Activated T-helper 9 cell treated with anti-CD3 and anti-CD28 coated beads, Interleukin-2, amount 50 U/mL, for 16 hours (primary cell): ENCODE measurements around the gene ZAP70.

Experiments used
- DNase-seq: peaks from one replicate; pipeline ENCODE4 v3.0.0-alpha.2; 2020; ENCODE audit warnings: low read depth

ZAP70 gene

DNA sequence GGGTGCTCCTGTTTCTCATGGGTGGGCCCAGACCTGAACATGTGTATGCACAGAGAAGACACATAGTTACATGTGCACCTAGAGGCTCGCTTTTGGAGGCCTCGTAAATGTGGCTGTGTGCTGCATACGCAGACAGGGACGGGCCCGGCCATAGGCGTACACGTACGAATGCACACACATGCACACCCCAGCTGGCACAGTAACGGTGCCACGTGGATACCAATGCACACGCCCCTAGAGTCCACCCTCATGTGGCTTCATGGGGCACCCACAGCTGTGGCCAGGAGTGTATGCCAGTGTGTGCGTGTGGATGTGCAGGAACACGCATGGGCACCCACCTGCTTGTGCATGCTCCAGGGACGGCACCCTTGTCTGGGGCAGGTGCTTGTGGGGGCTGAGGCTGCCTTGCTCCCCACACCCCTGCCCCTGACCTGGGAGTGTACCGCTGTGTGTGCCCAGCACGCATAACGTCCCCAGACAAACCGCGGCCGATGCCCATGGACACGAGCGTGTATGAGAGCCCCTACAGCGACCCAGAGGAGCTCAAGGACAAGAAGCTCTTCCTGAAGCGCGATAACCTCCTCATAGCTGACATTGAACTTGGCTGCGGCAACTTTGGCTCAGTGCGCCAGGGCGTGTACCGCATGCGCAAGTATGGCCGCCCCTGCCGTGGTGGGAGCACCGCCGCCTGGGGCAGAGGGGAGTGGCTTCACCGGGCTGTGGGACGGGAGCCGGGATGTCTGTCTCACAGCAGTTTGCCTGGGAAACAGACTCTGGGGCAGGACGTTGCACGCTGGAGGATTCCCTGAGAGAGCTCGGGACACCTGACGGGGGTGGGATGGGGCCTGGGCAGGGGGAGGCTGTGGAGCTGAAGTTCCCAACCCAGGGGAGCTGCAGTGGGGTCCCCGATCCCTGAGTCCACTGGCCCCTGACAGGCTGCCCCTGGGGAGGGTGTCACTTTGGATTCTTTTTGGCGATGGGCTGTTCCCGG lies 21.0 kb downstream of the ZAP70 start:
- no peak for DNase-seq

DNA sequence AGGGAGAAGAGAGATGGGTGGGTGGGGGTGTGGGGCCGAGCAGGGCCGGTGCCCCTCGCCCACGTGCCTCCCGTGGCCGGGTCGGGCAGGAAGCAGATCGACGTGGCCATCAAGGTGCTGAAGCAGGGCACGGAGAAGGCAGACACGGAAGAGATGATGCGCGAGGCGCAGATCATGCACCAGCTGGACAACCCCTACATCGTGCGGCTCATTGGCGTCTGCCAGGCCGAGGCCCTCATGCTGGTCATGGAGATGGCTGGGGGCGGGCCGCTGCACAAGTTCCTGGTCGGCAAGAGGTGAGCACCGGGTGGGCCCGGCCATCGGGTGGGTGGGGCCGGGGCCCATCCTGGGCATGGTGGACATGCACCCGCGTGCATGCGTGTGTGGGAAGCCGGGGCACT lies 21.8 kb downstream of the ZAP70 start:
- no peak for DNase-seq

DNA sequence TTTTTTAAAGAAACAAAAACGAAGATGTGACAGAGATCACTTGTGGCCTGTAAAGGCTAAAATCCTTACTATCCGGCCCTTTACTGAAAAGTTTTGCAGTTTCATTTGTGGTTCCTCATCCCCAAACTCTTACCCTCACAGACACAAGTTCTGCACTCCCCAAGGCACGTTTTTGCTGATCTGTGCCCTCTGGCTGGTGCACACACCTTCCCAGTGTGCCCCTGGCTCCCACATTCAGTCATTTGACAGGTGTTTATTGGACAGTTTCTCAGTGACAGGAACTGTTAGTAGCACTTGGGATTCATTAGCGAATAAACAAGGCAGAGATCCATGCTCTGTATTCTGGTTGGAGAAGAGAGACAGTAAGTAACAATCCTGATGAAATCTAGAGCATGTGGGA lies 22.8 kb downstream of the ZAP70 start:
- no peak for DNase-seq

DNA sequence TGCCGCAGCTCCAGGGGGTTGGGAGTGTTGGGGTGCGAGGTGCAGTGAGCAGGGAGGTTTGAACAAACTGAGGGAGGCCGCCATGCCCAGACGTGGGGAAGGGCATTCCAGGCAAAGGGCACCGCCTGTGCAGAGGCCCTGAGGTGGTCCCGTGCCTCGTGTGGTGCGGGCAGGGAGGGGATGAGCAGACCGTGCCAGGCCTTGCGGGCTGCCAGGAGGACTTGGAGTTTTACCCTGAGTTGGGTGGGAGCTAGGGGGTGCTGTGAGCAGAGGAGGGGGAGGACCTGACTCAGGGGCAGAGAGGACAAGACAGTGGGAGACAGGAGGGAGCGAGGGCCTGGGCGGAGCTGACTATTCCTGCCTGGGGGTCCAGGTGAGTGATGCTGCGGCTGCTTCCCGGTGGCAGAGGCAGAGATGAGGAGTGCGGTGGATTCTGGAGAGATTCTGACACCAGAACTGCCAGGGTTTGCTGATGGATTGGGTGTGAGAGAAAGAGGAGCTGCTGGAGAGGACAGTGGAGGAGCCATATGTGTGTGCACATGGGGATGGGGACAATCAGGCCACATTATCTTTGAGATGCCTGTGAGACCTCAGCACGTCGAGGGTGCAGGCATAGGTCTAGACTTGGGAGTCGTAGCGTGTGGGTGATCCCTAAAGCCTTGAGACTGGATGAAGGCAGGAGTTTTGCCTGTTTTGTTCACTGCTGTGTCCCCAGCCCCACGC lies 23.4 kb downstream of the ZAP70 start:
- DNase-seq = no peak

DNA sequence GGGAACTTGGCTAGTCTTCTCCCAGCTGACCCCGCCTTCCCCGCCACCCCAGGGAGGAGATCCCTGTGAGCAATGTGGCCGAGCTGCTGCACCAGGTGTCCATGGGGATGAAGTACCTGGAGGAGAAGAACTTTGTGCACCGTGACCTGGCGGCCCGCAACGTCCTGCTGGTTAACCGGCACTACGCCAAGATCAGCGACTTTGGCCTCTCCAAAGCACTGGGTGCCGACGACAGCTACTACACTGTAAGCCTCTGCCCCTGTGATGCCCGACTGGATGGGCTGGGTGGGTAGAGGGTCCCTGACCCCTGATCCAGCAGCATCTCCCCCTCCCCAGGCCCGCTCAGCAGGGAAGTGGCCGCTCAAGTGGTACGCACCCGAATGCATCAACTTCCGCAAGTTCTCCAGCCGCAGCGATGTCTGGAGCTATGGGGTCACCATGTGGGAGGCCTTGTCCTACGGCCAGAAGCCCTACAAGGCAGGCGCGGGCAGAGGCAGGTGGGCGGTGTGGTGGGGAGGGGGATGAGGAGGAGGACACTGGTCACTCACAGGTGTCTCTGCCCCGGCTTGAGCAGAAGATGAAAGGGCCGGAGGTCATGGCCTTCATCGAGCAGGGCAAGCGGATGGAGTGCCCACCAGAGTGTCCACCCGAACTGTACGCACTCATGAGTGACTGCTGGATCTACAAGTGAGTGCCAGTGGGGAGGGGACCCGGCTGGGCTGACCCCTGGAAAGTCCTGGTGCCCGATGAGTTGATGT lies 24.2 kb downstream of the ZAP70 start:
- no peak for DNase-seq

DNA sequence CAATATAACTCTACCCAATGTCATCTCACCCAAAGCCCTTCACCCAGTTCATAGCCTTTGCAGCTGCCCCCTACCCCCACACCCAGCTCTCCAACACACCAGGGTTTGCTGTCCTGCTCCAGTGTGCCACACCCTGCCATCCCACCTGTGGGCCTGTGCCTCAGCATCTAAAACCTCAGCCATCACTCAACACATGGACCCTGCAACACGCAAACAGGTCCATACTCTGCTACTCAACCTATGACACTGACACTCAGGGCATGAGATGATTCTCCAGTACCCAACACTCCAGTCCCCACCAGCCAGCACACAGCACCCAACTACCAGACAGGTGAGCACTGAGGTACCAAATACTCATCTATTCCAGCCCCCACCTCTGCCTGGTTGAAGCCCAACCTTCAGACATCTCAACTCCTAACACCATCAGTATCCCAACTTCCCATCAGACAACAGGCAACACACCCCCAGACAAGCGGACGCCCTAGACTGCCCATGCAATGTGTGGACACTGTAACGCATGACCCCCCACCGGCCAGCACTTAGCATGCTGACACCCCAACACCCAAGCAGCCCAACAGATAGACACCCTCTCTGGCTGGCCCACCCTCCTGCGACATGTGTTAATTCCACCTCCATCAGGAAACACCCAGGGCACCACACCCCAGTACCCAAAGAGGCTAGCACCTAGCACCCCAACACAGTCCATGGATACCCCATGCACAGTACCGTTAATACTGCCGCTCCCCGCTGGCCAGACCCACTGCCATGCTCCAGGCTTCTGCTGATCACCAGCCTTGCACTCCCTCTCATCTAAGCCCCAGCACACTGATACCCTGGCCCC lies 25.0 kb downstream of the ZAP70 start:
- DNase-seq = no peak

DNA sequence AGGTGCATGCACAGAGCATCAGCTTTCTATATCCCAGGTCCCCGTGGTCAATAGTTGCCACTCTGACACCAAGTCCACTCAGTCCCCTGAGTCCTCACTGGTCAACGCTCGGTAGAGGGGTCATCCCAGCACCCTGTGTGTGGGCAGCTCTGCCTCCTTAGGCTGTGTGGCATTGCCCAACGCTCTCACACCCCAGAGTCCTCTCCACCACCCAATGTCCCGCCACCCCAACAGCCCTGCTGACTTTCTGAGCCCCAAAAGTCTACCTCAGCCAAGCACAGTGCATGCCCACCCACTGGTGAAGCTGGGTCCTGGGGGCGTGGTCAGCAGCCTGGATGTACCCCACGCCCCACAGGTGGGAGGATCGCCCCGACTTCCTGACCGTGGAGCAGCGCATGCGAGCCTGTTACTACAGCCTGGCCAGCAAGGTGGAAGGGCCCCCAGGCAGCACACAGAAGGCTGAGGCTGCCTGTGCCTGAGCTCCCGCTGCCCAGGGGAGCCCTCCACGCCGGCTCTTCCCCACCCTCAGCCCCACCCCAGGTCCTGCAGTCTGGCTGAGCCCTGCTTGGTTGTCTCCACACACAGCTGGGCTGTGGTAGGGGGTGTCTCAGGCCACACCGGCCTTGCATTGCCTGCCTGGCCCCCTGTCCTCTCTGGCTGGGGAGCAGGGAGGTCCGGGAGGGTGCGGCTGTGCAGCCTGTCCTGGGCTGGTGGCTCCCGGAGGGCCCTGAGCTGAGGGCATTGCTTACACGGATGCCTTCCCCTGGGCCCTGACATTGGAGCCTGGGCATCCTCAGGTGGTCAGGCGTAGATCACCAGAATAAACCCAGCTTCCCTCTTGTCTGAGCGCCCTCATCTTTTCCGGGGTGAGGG lies 25.9 kb downstream of the ZAP70 start:
- DNase-seq = no peak

DNA sequence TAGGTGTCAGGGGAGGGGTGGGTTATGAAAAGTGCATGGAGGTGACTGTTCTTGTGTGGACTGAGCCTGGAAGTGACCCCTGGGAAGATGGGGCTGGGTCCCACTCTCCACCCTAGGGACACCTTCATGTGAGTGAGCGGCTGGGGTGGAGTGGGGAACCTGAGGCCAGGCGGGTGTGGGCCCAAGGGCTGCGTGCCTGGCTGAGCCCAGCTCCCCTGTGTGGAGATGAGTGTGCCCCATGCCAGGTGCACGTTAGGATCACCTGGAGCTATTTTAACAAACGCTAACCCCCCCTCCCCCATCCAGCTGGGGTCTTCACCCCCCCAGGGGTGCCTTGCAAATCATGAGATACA lies 26.5 kb downstream of the ZAP70 start:
- DNase-seq = no peak

DNA sequence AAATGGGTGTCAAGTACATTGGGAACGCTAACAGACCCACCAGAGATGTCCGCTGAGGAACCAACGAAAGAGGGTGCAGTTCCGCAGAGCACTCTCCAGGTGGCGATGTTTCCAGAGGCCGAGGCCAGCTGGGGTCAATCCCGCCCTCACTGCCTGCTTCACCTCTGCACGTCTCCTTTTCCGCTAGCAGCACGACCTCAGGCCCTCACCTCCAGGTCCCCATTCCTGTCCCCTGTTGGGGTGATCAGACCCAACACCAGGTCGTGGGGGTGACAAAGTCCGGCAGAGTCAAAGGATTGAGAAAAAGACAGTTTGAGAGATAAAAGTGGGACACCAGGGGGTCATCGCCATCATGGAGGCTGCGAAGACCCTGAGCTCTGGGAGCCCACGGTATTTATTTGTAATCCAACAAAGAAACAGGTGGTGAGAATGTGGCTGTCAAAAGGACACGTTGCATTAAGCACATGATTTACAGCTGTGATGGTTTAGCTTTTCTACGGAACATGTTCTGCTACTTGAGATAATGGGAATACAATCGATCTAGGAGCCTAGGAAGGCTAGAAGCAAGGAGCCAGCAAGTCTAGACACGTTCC lies 27.3 kb downstream of the ZAP70 start:
- no peak for DNase-seq

DNA sequence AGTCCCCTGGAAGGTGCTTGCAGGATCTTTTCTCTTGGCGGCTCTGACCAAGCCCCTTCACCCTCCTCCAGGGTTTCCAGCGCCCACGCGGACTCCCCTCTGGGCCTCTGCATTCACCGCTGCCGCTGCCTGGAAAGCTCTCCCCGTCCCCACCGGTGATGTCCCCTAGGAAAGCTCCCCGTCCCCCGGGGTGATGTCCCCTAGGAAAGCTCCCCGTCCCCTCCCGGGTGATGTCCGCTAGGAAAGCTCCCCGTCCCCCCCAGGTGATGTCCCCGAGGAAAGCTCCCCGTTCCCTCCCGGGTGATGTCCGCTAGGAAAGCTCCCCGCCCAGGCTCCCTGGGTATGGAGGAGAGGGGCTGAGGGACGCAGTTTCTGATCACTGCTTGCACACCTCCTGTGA lies 27.9 kb downstream of the ZAP70 start:
- no peak for DNase-seq

DNA sequence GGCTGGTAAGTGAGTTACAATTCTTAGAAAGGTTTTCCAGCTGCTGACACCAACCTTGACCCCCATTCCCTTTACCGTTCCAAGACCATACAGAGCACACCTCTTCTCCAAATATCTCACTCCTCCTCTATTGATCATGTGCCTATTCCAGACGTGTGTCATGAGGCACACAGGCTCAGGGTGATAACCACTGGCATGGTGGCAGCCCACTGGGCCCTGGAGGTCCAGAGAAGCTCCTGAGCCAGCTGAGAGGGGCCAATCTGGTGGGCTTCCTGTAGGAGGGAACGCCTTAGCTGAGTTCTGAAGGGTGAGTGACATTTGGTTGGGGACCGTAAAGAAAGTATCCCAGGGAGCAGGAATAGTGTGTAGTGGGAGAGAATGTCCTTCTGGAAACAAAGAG lies 28.3 kb downstream of the ZAP70 start:
- DNase-seq = no peak

DNA sequence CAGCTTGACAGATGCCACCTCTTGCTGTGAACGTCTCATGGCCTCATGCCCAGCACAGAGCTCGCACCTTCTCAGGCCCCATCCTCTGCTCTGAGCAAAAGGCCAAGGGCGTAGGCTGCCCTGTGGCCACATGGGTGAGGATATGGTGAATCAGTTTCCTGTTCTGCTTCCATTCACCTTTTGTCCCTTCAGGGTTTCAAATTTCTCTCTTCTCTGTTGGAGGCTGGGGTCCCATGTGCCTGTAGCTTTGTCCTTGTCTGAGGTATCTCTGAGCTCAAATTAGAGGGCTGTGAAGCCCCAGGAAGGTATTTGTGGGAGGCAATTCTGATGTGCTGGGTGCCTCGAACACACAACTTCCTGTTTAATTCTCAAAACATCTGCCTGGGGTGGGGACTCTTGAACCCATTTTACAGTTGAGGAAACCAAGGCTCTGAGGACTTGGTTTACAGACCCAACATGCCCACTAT lies 29.0 kb downstream of the ZAP70 start:
- DNase-seq = no peak

DNA sequence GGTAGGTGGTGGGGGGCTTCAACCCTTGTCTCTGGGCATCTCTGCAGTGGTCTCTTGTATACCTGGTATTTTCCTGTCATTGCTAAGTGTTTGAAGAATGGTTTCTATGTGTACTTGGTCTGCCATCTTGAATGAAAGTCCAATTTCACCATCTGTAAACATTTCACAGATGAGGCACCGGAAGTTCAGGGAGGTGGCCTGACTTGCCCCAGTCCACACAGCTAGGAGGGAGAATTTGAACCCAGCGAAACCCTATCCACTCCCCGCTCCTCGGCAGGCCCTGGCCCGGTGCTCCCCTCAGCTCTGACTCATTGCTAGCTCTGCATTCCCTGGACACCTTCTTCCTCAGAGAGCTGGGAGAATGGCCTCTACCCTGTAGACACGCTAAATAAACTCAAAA lies 30.5 kb downstream of the ZAP70 start:
- DNase-seq = no peak

DNA sequence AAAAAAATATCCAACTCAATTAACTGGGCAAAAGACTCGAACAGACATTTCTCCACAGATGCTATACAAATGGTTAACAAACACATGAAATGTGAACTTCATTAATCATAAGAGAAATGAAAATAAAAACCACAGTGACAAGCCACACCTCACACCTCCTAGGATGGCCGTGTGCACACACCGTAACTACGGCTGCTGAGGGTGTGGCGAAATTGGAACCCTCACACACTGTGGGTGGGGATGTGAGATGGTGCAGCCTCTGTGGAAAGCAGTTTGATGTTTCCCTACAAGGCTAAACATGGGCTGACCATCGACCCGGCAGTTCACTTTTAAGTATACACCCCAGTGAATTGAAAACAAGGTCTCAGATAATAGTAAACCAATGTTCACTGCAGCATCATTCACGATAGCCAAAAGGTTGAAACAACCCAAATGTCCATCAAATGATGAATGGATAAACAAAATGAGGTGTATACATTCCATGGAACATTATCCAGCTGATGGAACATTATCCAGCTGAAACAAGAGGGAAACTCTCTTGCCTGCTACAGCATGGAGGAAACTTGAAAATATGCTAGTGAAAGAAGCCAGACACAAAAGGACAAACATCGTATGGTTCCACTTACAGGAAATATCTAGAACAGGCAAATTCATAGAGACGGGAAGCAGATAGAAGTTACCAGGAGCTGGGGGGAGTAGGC lies 32.2 kb downstream of the ZAP70 start:
- DNase-seq = peak; percentile 38

DNA sequence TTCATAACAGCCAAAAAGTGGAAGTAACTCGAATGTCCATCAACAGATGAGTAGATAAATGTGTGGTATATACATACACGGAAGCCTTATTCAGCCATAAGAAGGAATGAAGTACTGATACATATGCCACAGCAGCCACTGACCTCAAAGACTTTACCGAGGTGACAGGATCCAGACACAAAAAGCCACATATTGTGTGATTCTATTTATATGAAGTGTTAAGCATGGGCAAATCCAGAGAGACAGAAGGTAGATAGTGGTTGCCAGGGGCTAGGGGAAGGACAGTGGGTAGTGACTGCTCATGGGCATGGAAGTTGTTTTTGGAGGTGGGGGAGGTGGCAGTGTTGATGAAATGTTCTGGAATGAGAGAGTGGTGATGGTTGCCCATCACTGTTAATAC lies 33.9 kb downstream of the ZAP70 start:
- no peak for DNase-seq

DNA sequence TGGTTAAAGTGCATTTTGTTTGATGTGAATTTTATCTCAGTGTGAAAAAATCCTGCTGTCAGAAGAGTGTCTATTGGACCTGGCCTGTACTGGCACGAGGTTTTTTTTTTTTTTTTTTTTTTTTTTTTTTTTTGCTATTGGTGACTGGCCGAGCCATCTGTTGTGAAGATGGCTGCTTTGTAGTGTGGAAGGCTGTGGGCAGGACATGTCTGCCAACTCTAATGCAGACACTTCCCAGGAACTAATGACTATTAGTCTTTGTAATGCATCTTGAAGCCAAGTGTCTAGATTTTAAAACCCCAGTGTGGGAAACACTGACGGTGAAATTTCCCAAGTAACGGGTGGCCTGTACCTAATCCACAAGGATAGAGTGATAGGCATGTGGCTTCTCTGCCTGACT lies 34.3 kb downstream of the ZAP70 start:
- no peak for DNase-seq

DNA sequence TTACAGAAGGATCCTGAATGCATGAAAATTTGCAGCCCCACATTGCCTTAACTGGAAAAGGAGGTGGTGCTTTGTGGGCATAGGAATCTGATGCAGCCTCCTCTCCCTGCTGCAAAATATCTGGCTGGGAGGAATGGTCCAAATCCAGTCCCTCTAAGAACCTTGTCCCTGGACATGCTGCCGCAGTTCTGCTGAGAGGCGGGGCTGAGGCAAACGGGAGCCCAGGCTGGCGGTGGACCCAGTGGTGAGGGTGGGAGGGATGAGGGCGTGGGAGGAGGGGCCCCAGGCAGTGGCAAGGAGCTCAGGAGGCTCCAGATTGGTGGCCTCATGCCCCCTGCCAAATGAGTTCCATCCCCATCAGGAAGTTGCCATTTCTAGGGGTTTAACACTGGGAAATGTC lies 36.2 kb downstream of the ZAP70 start:
- DNase-seq = no peak

DNA sequence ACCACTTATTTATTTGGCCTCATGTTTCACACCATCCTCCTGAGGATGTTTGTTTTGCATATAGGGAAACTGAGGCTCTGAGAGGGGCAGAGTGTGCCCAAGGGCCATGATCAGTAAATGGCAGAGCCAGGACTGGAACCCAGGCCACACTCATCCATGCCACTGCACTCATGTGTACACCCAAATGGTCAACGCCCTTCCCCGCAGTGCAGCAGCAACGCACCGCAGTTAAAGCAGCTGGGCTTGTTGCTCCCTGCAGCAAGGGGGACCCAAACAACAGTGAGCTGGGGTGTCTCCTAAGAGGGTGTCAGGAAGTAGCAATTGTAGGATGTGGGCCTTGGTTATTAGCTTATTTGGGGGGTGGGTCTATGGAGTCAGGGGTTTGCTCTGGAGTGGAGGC lies 36.6 kb downstream of the ZAP70 start:
- DNase-seq = no peak

DNA sequence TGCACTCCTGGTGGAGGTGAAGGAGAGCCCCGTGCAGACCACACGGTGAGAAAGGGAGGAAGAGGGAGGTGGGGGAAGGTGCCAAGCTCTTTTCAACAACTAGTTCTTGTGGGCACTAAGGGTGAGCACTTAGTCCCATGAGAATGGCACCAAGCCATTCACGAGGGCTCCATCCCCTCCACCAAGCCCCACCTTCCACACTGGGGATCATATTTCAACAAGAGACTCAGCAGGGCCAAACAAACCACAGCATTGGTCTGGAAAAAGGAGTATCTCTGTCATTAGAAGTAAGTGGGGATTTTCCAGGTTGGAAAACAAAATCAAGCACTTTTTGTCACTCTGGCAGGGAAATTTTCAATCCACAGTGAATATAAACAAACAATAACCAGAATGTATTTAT lies 38.4 kb downstream of the ZAP70 start:
- no peak for DNase-seq
